CD4-positive, alpha-beta T cell treated with Interleukin-21 for 1 hour (primary cell): Measurements from ENCODE around the gene PPBP.

Experiments
- DNase-seq: peaks from one replicate; pipeline ENCODE4 v3.0.0-alpha.2; 2020

PPBP gene

GRCh38 chr4:73988061-73988460 lies at the start of gene PPBP:
Gene PPBP, minus strand, starts transcription at chr4:73988190. Its CDS starts 87 bp downstream, at chr4:73988103.
- DNase-seq, result no peak

GRCh38 chr4:74037076-74037955 lies 49.3 kb upstream of the PPBP start:
- DNase-seq, result no peak

- no peak for DNase-seq
These were observed 45.7 kb upstream of the PPBP start for GRCh38 chr4:74033739-74034138.

GRCh38 chr4:74032064-74032463 lies 44.1 kb upstream of the PPBP start:
- no peak for DNase-seq

GRCh38 chr4:74031576-74031975 lies 43.6 kb upstream of the PPBP start:
- no peak for DNase-seq

- no peak for DNase-seq
These were observed 42.3 kb upstream of the PPBP start for GRCh38 chr4:74030285-74030684.

GRCh38 chr4:74028504-74028903 lies 40.5 kb upstream of the PPBP start:
- no peak for DNase-seq

GRCh38 chr4:74023709-74024108 lies 35.7 kb upstream of the PPBP start:
- no peak for DNase-seq

GRCh38 chr4:74021601-74022000 lies 33.6 kb upstream of the PPBP start:
- DNase-seq, result no peak

GRCh38 chr4:74018771-74019170 lies 30.8 kb upstream of the PPBP start:
- no peak for DNase-seq

- no peak for DNase-seq
These were observed 30.1 kb upstream of the PPBP start for GRCh38 chr4:74018116-74018515.

GRCh38 chr4:74016068-74016467 lies 28.1 kb upstream of the PPBP start:
- DNase-seq, result no peak

GRCh38 chr4:74015126-74015780 lies 27.3 kb upstream of the PPBP start:
- no peak for DNase-seq

- DNase-seq, result no peak
These were observed 26.3 kb upstream of the PPBP start for GRCh38 chr4:74014332-74014731.

GRCh38 chr4:74013264-74013663 lies 25.3 kb upstream of the PPBP start:
- DNase-seq, result no peak

- DNase-seq, result no peak
These were observed 24.1 kb upstream of the PPBP start for GRCh38 chr4:74012130-74012529.

GRCh38 chr4:74009307-74009706 lies 21.3 kb upstream of the PPBP start:
- no peak for DNase-seq

- no peak for DNase-seq
These were observed 18.1 kb upstream of the PPBP start for GRCh38 chr4:74006009-74006476.

GRCh38 chr4:74005528-74005927 lies 17.5 kb upstream of the PPBP start:
- DNase-seq, result no peak

GRCh38 chr4:74004668-74005067 lies 16.7 kb upstream of the PPBP start:
- DNase-seq, result no peak

GRCh38 chr4:74000301-74000700 lies 12.3 kb upstream of the PPBP start:
- DNase-seq, result no peak

GRCh38 chr4:73998040-73999011 lies 10.3 kb upstream of the PPBP start, which contains the start of gene CXCL5:
Gene CXCL5, minus strand, starts transcription at chr4:73998677. Its CDS starts 96 bp downstream, at chr4:73998581.
- DNase-seq, result no peak

- no peak for DNase-seq
These were observed 4.1 kb upstream of the PPBP start for GRCh38 chr4:73992050-73992449.
